K562 (cell line): ENCODE data around the gene KANK4. TPM values are rescaled to one million over a fixed set of nuclear protein-coding genes. Genes with fewer than 3 reads are reported as not detected.

Experiments
- ATAC-seq: fragments of 200-7000 bp; cut with Tn5 transposase; 3 replicates; pipeline ENCODE4 v1.9.1; 2020; ENCODE audit warnings: moderate library complexity
- BruUV-seq: library from RNA; stranded (reverse); fragments of 400-500 nt; replicated peaks from 2 replicates; lab custom pipeline; 2021; lab: Mats Ljungman, UMichigan
- CTCF ChIA-PET: fragments of 300-600 bp; formaldehyde crosslinking; extraction: SDS; loops from one replicate; lab custom pipeline; 2021; ENCODE audit warnings: low intra/inter-chr PET ratio; lab: Yijun Ruan, JAX
- POLR2A ChIA-PET: fragments of 300-600, 350-650 bp; sonication (Branson Sonifier 250); formaldehyde crosslinking; extraction: SDS; loops from one replicate; lab custom pipeline; 2021; ENCODE audit warnings: antibody characterized with exemption, inconsistent platforms; lab: Yijun Ruan, JAX
- DNase-seq, 4 experiments: peaks; one replicate each; pipeline versions ENCODE4 v3.0.0 to v3.0.0-alpha.2; 2011 to 2018; ENCODE audit warnings: low spot score in 3 of 4, mixed read lengths in 3 of 4; ENCODE audit errors: extremely low read depth in 1 of 4
- FAIRE-seq: peaks from 2 replicates; lab custom pipeline; 2011; peaks lifted over from hg19 to GRCh38; lab: Jason Lieb, UNC
- H2AFZ ChIP-seq: 2 replicates; pipeline ENCODE4 v1.6.0; 2011; ENCODE audit warnings: low read depth, low read length, control low read depth, inconsistent platforms
- H3K27ac ChIP-seq: fragments of 200-600 bp; 3 replicates; pipeline ENCODE4 v1.8.0; 2011; ENCODE audit warnings: low read depth, mild to moderate bottlenecking, control low read depth, inconsistent platforms, low read length, moderate library complexity, mixed read lengths; ENCODE audit errors: extremely low read depth
- H3K27me3 ChIP-seq, 2 experiments: fragments of 300-600 bp in 1 of 2; 2 replicates in 1 of 2; 3 replicates in 1 of 2; pipeline versions ENCODE4 v1.6.0 to v1.8.0; 2011; ENCODE audit warnings: inconsistent platforms in 2 of 2, low read length in 2 of 2, mild to moderate bottlenecking in 1 of 2, mixed read lengths in 1 of 2, moderate library complexity in 1 of 2; ENCODE audit not compliant: control insufficient read depth in 2 of 2, insufficient read depth in 2 of 2
- H3K36me3 ChIP-seq: fragments of 300-600 bp; 3 replicates; pipeline ENCODE4 v1.8.0; 2011; ENCODE audit warnings: mild to moderate bottlenecking, low read length, inconsistent platforms; ENCODE audit not compliant: control insufficient read depth, insufficient read depth
- H3K4me1 ChIP-seq, 2 experiments: fragments of 200-600 bp in 1 of 2; replicated peaks in 1 of 2; 2 replicates in 1 of 2; 3 replicates in 1 of 2; pipeline versions ENCODE4 v1.5.1 to v1.8.0; 2011; ENCODE audit warnings: inconsistent platforms in 2 of 2, low read length in 2 of 2, mild to moderate bottlenecking in 1 of 2, mixed read lengths in 1 of 2, moderate library complexity in 1 of 2; ENCODE audit not compliant: control insufficient read depth in 2 of 2, insufficient read depth in 2 of 2
- H3K4me2 ChIP-seq: 2 replicates; pipeline ENCODE4 v1.6.1; 2011; ENCODE audit warnings: low read length, control low read depth, inconsistent platforms, mixed read lengths; ENCODE audit not compliant: insufficient read depth
- H3K4me3 ChIP-seq: fragments of 200-600 bp; sonication (generic), shearing (Covaris generic); 2 replicates; pipeline ENCODE4 v1.5.1; 2016; ENCODE audit warnings: control low read depth, inconsistent platforms
- H3K79me2 ChIP-seq: fragments of 200-600 bp; 3 replicates; pipeline ENCODE4 v1.8.0; 2011; ENCODE audit warnings: low read length, inconsistent platforms; ENCODE audit not compliant: control insufficient read depth, insufficient read depth
- H3K9ac ChIP-seq, 2 experiments: 2 replicates each; pipeline versions ENCODE4 v1.6.0 to v1.6.1; 2011; ENCODE audit warnings: low read depth in 2 of 2, low read length in 2 of 2, control low read depth in 1 of 2, inconsistent platforms in 1 of 2, mild to moderate bottlenecking in 1 of 2, mixed read lengths in 1 of 2; ENCODE audit not compliant: insufficient read depth in 1 of 2
- H3K9me1 ChIP-seq: one replicate; pipeline ENCODE4 v1.6.0; 2011; ENCODE audit warnings: inconsistent platforms, mild to moderate bottlenecking, low read length, moderate library complexity; ENCODE audit not compliant: control insufficient read depth, insufficient read depth
- H3K9me3 ChIP-seq: replicated peaks from 2 replicates; pipeline ENCODE4 v1.5.1; 2011; ENCODE audit warnings: low read depth, low read length, inconsistent platforms; ENCODE audit not compliant: control insufficient read depth, insufficient read depth
- H4K20me1 ChIP-seq: replicated peaks from 2 replicates; pipeline ENCODE4 v1.6.1; 2011; ENCODE audit warnings: low read length, inconsistent platforms, mixed read lengths; ENCODE audit not compliant: control insufficient read depth, insufficient read depth
- BACH1 ChIP-seq: fragments of 200-800 bp; sonication (Bioruptor generic); IDR thresholded peaks from 2 replicates; pipeline ENCODE4 v1.6.1; 2016; ENCODE audit warnings: missing genetic modification characterization, missing compliant biosample characterization
- CTBP1 ChIP-seq: fragments of 450-650 bp; IDR thresholded peaks from 2 replicates; pipeline ENCODE4 v1.6.1; 2016; ENCODE audit warnings: borderline replicate concordance
- EP300 ChIP-seq: IDR thresholded peaks from 2 replicates; pipeline ENCODE4 v1.6.1; 2012; ENCODE audit warnings: low read length, improper control_type of control experiment
- FOXK2 ChIP-seq, 2 experiments: fragments of 450-650 bp; IDR thresholded peaks in 1 of 2; conservative IDR thresholded peaks in 1 of 2; 2 replicates each; pipeline ENCODE4 v1.6.1; 2016; ENCODE audit warnings: low read depth in 2 of 2, mild to moderate bottlenecking in 1 of 2
- HNRNPH1 ChIP-seq: fragments of 200-400 bp; formaldehyde crosslinking; optimal IDR thresholded peaks from 2 replicates; pipeline ENCODE3; 2017; ENCODE audit warnings: low read depth, mild to moderate bottlenecking, low read length, moderate library complexity
- HSF4 ChIP-seq: fragments of 250-450 bp; sonication (Bioruptor Pico); IDR thresholded peaks from 2 replicates; pipeline ENCODE4 v2.1.2; 2022; ENCODE audit warnings: mild to moderate bottlenecking, moderate library complexity, borderline replicate concordance
- NBN ChIP-seq: fragments of 450-650 bp; IDR thresholded peaks from 2 replicates; pipeline ENCODE4 v1.6.1; 2016; ENCODE audit warnings: low read depth, mild to moderate bottlenecking
- NONO ChIP-seq, 2 experiments: fragments of 200-400 bp in 1 of 2; fragments of 450-650 bp in 1 of 2; formaldehyde crosslinking in 1 of 2; IDR thresholded peaks; 2 replicates each; pipeline ENCODE4 v1.6.1; 2017; ENCODE audit warnings: low read depth in 2 of 2, mild to moderate bottlenecking in 2 of 2, moderate library complexity in 2 of 2, low read length in 1 of 2
- RHOXF2B ChIP-seq: fragments of 250-450 bp; sonication (Bioruptor Pico); conservative IDR thresholded peaks from 2 replicates; pipeline ENCODE4 v1.5.1; 2021
- WHSC1 ChIP-seq: IDR thresholded peaks from one replicate; pipeline ENCODE4 v1.6.1; 2012; ENCODE audit warnings: low read length, control low read depth, inconsistent platforms
- ZFX ChIP-seq: sonication (generic); formaldehyde crosslinking; IDR thresholded peaks from 2 replicates; pipeline ENCODE4 v1.8.0; 2022; ENCODE audit warnings: mild to moderate bottlenecking, missing genetic modification reagents, moderate library complexity
- ZNF140 ChIP-seq: fragments of 250-450 bp; sonication (Bioruptor Pico); IDR thresholded peaks from 2 replicates; pipeline ENCODE4 v1.8.0; 2021; ENCODE audit warnings: moderate library complexity, mild to moderate bottlenecking, inconsistent platforms
- ZNF707 ChIP-seq: fragments of 250-450 bp; sonication (Bioruptor Pico); conservative IDR thresholded peaks from 2 replicates; pipeline ENCODE4 v1.8.0; 2022; ENCODE audit warnings: inconsistent platforms, mild to moderate bottlenecking, moderate library complexity
- ZNF76 ChIP-seq: fragments of 250-450 bp; sonication (Bioruptor Pico); IDR thresholded peaks from 2 replicates; pipeline ENCODE4 v1.4.0; 2020; ENCODE audit warnings: mild to moderate bottlenecking, moderate library complexity, borderline replicate concordance
- WGBS: fragments of 100-300 bp; shearing (Covaris generic); methylation state at CpG from one replicate; pipeline ENCODE4 v1.1.6; 2016; ENCODE audit warnings: low coverage, mixed read lengths; ENCODE audit not compliant: insufficient coverage; ENCODE audit errors: missing lambda C conversion rate; 5-methylcytosine and 5-hydroxymethylcytosine counted together
- in situ Hi-C: fragments of 300-500 bp; cut with MboI; formaldehyde crosslinking; loops from 4 replicates; pipeline ENCODE4 v1.15.0; 2018; ENCODE audit warnings: inconsistent platforms, mixed read lengths
- intact Hi-C: fragments of 100-400 bp; cut with micrococcal nuclease; formaldehyde crosslinking; loops from 2 replicates; pipeline ENCODE4 v1.14.2; 2022
- polyA plus RNA-seq, 8 experiments: library from polyadenylated mRNA; depleted of rRNA in 4 of 8; stranded (reverse) in 5 of 8; unstranded in 3 of 8; fragments of >200 nt; fragmentation: Nextera tagmentation in 2 of 8; fragmentation: Illumina TruSeq in 1 of 8; extraction: Ambion mirVana in 2 of 8; extraction: Trizol in 1 of 8; gene quantifications; 2 replicates each; pipeline versions ENCODE4 v1.2.1 to v1.2.3, GENCODE V29; 2011 to 2014; ENCODE audit warnings: inconsistent platforms in 1 of 8, missing spikeins in 1 of 8
- total RNA-seq, 7 experiments: library from RNA; depleted of rRNA in 6 of 7; stranded (reverse); fragments of >200 nt in 6 of 7; fragmentation: Illumina TruSeq in 2 of 7; extraction: Trizol in 2 of 7; gene quantifications; 2 replicates each; pipeline versions ENCODE4 v1.2.1 to v1.2.3, GENCODE V29; 2011 to 2021; ENCODE audit warnings: low replicate concordance in 1 of 7

KANK4 gene
- total and polyA plus RNA-seq, 9 of the 15 experiments (the other 6 are each of a cell fraction or from before 2014, with no cell fraction given): not detected

DNA sequence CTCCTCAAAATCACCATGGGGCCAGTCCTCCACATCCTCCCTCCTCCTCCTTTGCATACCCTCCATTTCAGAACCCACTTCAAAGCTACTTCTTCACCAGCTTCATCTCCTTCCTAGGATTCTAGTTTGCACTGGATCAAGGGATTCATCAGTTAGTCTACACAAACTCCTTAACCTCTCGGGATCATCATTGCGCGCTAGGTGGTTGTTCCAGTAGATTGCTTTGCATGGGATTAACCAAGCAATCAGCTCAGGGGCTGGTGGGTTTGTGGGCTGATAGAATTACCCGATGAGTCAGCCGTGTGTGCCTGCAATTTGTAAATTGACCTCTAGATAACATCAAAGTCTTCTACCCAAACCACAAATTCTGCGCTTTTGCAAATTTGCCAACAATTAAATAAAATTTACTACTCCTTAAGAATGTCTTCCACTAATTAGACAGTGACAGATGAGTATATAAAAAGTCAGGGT, 7.7 kb downstream of the KANK4 start:
- ChIA-PET POLR2A (interaction anchor here (0.6 to 1.0 kb wide), 2 partner anchors 26 to 125 kb away, joined by 3 read pairs; partner anchors contain the start of gene USP1), CTCF (no interaction called here)
- no peak for TF ChIP-seq RHOXF2B (CRISPR knock-in tag)
- no peak for TF ChIP-seq NBN
- no peak for TF ChIP-seq EP300
- no peak for TF ChIP-seq NONO (IDR thresholded peaks at IDR 0.05; ENCODE audit: low read depth in 2 of 2, low read length in 1 of 2)
- TF ChIP-seq ZNF76 (CRISPR knock-in tag): no peak
- no peak for TF ChIP-seq BACH1 (tag)
- TF ChIP-seq CTBP1: no peak
- TF ChIP-seq WHSC1: no peak
- TF ChIP-seq HNRNPH1: no peak
- no peak for TF ChIP-seq HSF4 (CRISPR knock-in tag)
- TF ChIP-seq ZFX (CRISPR knock-in tag): no peak
- no peak for TF ChIP-seq ZNF140 (CRISPR knock-in tag)
- no peak for TF ChIP-seq FOXK2 (conservative IDR thresholded peaks at IDR 0.05 in 1 of 2, IDR thresholded peaks at IDR 0.05 in 1 of 2; ENCODE audit: low read depth in 2 of 2)
- TF ChIP-seq ZNF707 (CRISPR knock-in tag): no peak
- Histone ChIP-seq H4K20me1 (no peaks in the 10 kb centered on the region), H3K27me3 (peaks cover 5 to 42% of the 10 kb centered on the region in 2 experiments; a peak in 4 of 5 replicates), H3K4me2 (no peak overlapping the region), H3K9ac (no peak overlapping the region), H3K36me3 (no peaks in the 10 kb centered on the region), H3K4me1 (no peaks in the 10 kb centered on the region), H3K79me2 (no peaks in the 10 kb centered on the region), H3K27ac (no peak overlapping the region), H3K9me3 (no peaks in the 10 kb centered on the region), H3K9me1 (no peaks in the 10 kb centered on the region), H3K4me3 (no peak overlapping the region), H2AFZ (no peak overlapping the region)
- 0% methylated on average over 6 of the region's 6 CpGs for WGBS
- in situ Hi-C loops: no loop called here
- no peak for FAIRE-seq
- ATAC-seq: no peak
- BruUV-seq: no TSS peak
- intact Hi-C loops: no loop called here
- no peak for DNase-seq
